Measurements from ENCODE around the gene CHD2.

CHD2 gene

GRCh38 chr15:92902737-92903593 is 2.8 kb downstream of the CHD2 start:
- peak overlapping the region; percentile 48 for H3K4me3 ChIP-seq (ENCODE audit: low read depth, low read length)
- TF ChIP-seq, protein P1, sequence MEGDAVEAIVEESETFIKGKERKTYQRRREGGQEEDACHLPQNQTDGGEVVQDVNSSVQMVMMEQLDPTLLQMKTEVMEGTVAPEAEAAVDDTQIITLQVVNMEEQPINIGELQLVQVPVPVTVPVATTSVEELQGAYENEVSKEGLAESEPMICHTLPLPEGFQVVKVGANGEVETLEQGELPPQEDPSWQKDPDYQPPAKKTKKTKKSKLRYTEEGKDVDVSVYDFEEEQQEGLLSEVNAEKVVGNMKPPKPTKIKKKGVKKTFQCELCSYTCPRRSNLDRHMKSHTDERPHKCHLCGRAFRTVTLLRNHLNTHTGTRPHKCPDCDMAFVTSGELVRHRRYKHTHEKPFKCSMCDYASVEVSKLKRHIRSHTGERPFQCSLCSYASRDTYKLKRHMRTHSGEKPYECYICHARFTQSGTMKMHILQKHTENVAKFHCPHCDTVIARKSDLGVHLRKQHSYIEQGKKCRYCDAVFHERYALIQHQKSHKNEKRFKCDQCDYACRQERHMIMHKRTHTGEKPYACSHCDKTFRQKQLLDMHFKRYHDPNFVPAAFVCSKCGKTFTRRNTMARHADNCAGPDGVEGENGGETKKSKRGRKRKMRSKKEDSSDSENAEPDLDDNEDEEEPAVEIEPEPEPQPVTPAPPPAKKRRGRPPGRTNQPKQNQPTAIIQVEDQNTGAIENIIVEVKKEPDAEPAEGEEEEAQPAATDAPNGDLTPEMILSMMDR (IDR thresholded peaks at IDR 0.05; ENCODE audit: borderline replicate concordance, insufficient read depth, low read depth, low read length), result no peak

DNA sequence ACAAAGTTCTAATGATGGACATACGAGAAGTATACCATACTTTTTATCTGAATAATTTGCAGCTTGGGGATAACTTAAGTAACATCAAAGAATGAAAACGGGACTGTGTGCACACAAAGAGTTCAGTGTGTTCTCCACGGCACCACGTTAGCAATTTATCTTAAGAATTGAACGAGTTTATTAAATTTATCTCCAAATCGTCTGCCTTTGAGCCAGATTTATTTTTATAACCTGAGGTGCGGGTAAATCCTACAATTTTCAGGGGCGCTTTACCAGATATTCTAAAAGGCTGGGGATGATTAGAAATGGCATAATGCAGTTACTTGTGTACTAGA is 3.5 kb downstream of the CHD2 start:
- H3K4me3 ChIP-seq (ENCODE audit: low read depth, low read length), result peak overlapping the region; percentile 48
- TF ChIP-seq, protein P1 (IDR thresholded peaks at IDR 0.05; ENCODE audit: borderline replicate concordance, insufficient read depth, low read depth, low read length), result no peak

DNA sequence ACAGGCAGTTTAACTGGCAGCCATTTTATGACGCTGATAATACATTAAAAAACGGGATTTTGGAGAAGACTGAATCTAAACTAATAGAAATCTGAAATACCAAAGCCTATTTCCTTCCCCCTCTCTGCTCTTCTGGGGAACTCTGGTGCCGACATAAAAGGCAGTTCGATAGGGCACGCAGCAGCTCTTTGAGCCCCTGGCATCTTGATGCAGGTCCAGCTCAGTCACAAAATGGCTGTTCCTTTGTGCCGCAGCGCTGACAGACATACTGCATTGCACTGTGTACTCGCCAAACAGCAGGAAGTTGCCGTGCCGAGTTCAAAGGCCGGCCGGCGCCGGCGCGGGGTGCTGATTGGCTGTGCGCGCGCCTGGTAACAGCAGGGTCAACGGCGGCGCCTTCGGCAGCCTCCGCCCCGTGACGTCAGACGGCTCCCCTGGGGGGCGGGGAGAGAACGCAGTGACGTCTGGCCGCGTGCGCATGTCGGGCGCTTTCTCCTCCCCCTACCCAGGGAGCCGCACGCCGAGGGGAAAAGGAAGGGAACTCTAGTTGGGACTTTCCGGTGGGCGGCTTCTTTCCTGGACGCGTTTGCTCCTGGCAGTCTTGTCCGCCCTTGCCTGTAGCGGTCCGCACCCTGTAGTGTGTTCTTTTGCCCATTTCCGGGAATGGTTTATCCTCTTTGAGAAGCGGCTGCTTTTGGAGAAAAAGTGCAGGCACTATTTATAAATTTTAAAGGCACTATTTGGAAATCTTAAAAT is 4.0 kb downstream of the CHD2 start:
- TF ChIP-seq, protein P1 (IDR thresholded peaks at IDR 0.05; ENCODE audit: borderline replicate concordance, insufficient read depth, low read depth, low read length), result no peak
- H3K4me3 ChIP-seq (ENCODE audit: low read depth, low read length), result peak overlapping the region; percentile 56

DNA sequence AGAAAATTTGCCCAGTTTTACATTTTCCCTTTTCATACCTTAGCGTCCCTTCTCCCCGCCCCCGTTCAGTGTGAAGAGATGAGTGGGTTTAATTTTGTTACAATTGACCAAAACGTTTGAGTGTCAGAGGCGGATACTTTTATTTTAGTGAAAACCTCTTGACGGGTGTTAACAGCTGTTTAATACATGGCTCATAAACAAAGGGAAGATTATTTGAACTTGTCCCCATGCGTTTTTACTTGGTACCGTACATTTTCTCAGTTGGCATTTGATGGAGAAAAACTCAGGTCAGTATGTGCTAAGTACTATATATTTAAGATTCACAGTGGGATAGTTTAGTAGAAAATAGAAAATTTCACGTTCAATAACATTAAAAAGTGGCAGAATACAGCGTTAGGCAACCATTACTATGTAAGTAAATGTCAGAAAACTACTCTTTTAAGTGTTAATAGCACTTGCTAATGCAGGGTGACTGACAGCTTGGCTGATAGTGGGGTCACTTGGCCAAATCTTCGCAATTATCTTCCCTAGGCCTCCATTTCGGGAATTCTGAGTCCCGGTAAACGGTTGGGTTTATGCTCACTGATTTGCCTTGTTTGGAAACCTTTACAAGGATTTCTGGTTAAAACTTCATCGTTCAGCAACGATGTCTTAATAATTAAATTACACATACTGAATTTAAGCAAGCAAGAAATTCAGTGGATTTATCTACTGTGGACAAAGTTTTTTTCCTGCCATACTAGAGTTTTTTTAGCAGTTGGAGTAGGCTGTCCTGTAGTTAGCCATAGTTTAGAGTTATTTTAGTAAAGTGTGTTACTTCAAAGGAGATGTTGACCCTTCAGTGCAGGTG is 4.8 kb downstream of the CHD2 start:
- TF ChIP-seq, protein P1 (IDR thresholded peaks at IDR 0.05; ENCODE audit: borderline replicate concordance, insufficient read depth, low read depth, low read length), result no peak
- peak overlapping the region; percentile 56 for H3K4me3 ChIP-seq (ENCODE audit: low read depth, low read length)

DNA sequence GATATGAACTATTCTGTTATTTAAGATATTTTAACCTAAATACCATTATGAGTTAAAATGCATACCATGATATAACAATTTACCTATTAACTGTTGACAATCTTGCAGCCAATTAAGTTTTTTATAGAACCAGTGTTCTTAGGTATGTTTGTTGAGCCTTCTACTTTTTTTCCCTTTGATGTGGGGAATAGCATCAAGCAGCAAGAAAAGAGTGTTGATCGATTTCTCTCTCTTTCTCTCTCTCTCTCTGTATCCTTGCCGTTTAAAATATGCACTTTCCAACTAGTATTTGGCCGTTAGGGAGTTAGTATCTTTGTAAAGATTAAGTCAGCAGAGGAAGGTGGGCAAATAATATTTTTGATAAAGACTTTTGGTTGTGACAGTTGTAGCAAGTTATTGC is 5.9 kb downstream of the CHD2 start:
- H3K4me3 ChIP-seq (ENCODE audit: low read depth, low read length), result no peak overlapping the region
- TF ChIP-seq, protein P1 (IDR thresholded peaks at IDR 0.05; ENCODE audit: borderline replicate concordance, insufficient read depth, low read depth, low read length), result no peak

DNA sequence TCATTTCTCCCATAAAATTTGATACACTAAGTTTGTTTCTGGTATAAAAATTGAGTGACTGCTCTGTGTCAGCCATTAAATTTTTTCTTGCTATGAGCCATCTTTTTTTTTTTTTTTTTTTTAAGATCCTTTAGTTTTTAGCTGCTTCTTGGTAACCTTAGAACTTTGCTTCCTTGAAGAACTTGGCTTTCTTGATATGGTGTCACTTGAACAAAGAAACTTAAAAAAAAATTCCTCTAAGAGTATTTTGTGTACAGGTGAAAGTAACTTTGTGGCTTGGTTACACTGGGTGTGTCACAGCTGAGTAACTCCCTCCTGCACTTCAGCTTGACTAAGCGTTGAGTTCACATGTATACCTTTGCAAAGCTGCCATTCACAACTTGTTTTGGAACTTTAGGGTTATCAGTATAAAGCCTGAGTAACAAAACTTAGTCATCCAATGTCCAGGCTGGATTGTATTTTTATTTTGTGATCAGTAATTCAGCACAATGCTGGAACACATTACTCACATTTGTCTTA is 6.5 kb downstream of the CHD2 start:
- H3K4me3 ChIP-seq (ENCODE audit: low read depth, low read length), result no peak overlapping the region
- TF ChIP-seq, protein P1 (IDR thresholded peaks at IDR 0.05; ENCODE audit: borderline replicate concordance, insufficient read depth, low read depth, low read length), result no peak
